Transverse colon (tissue), 4 donors: ENCODE measurements around the gene DCDC2C.

ENCODE experiments used
- POLR2A ChIP-seq: fragments of 450-650 bp; IDR thresholded peaks from one replicate; pipeline ENCODE4 v1.6.1; 2016; ENCODE audit warnings: antibody characterized with exemption, mild to moderate bottlenecking, moderate library complexity
- POLR2AphosphoS5 ChIP-seq, 3 donors: sonication (generic); formaldehyde crosslinking; IDR thresholded peaks; one replicate each; pipeline ENCODE4 v1.6.1; 2016; ENCODE audit warnings: antibody characterized with exemption in 3 of 3
- TF ChIP-seq, protein P1 (sequence below), 5 experiments: fragments of 200-600 bp in 3 of 5; fragments of 450-650 bp in 2 of 5; sonication (generic) in 3 of 5; IDR thresholded peaks; 1 replicate in 2 of 5; 2 replicates in 3 of 5; pipeline ENCODE4 v1.5.1; 2016 to 2017; ENCODE audit warnings: antibody characterized with exemption in 5 of 5, inconsistent platforms in 3 of 5, mild to moderate bottlenecking in 2 of 5, moderate library complexity in 1 of 5

DNA sequence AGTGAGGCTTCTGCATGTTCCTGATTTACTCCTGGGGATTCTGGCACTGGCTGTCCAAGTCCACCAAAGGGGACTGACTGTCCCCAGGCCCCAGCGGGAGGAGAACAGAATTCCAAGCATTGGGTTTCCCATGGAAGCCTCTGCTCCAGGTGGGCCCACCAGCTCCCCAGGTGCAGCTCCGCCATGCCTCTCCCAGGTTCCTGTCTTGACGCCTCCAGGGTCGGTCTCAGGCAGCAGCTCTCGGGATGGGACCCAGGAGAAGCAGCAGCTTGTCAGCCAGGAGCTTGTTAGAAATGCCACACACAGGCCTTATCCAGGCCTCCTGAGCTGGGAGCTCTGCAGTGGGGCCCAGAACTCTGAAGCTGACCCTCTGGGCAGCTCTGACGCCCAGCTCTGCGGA, 47.9 kb downstream of the DCDC2C start:
- TF ChIP-seq POLR2A (no peak), POLR2AphosphoS5 (IDR thresholded peaks at IDR 0.05) (no peak)
- TF ChIP-seq, protein P1, sequence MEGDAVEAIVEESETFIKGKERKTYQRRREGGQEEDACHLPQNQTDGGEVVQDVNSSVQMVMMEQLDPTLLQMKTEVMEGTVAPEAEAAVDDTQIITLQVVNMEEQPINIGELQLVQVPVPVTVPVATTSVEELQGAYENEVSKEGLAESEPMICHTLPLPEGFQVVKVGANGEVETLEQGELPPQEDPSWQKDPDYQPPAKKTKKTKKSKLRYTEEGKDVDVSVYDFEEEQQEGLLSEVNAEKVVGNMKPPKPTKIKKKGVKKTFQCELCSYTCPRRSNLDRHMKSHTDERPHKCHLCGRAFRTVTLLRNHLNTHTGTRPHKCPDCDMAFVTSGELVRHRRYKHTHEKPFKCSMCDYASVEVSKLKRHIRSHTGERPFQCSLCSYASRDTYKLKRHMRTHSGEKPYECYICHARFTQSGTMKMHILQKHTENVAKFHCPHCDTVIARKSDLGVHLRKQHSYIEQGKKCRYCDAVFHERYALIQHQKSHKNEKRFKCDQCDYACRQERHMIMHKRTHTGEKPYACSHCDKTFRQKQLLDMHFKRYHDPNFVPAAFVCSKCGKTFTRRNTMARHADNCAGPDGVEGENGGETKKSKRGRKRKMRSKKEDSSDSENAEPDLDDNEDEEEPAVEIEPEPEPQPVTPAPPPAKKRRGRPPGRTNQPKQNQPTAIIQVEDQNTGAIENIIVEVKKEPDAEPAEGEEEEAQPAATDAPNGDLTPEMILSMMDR (IDR thresholded peaks at IDR 0.05) = no peak
